IgD-negative memory B cell (primary cell): ENCODE results near the gene PLCB3. TPM values are rescaled to one million over a fixed set of nuclear protein-coding genes. Genes with fewer than 3 reads are reported as not detected.
A peak's percentile ranks its signal among the peaks of the same experiment; 100 is the strongest.

Experiments
- H3K27ac Mint-ChIP-seq, 3 donors: one replicate each; pipeline ENCODE4 v1.8.0; 2020 to 2022; ENCODE audit warnings: mild to moderate bottlenecking in 3 of 3, mixed read lengths in 3 of 3, moderate library complexity in 1 of 3
- H3K27me3 Mint-ChIP-seq: one replicate; pipeline ENCODE4 v1.8.0; 2021; ENCODE audit warnings: mixed read lengths
- H3K36me3 Mint-ChIP-seq: one replicate; pipeline ENCODE4 v1.8.0; 2020; ENCODE audit warnings: mild to moderate bottlenecking, mixed read lengths
- H3K4me1 Mint-ChIP-seq, 3 donors: one replicate each; pipeline ENCODE4 v1.8.0; 2020 to 2022; ENCODE audit warnings: mixed read lengths in 3 of 3, mild to moderate bottlenecking in 1 of 3
- H3K4me3 Mint-ChIP-seq, 4 donors: one replicate each; pipeline ENCODE4 v1.8.0; 2020 to 2022; ENCODE audit warnings: mild to moderate bottlenecking in 4 of 4, mixed read lengths in 4 of 4, moderate library complexity in 3 of 4
- H3K9me3 Mint-ChIP-seq, 3 donors: one replicate each; pipeline ENCODE4 v1.8.0; 2020 to 2021; ENCODE audit warnings: mixed read lengths in 3 of 3, mild to moderate bottlenecking in 1 of 3
- polyA plus RNA-seq: library from polyadenylated mRNA; unstranded; fragments of 300-500 nt; fragmentation: Illumina TruSeq; gene quantifications from one replicate; pipeline ENCODE4 v1.2.3, GENCODE V29; 2021

Gene PLCB3
- polyA plus RNA-seq, 1 donor from 2014 or later = 0.33 TPM

GRCh38 chr11:64227405-64227956 is 23.8 kb upstream of the PLCB3 start:
- Mint-ChIP-seq H3K27ac (peak overlapping the region; percentile 76 to 91 (median 86)), H3K4me3 (peak overlapping the region; percentile 93 to 98 (median 96)), H3K36me3 (no peaks in the 10 kb centered on the region), H3K9me3 (no peaks in the 10 kb centered on the region), H3K4me1 (peaks cover 22 to 30% (median 26%) of the 10 kb centered on the region in 3 donors), H3K27me3 (no peaks in the 10 kb centered on the region)

- Mint-ChIP-seq H3K36me3 (no peaks in the 10 kb centered on the region), H3K4me1 (peaks cover 24 to 34% (median 26%) of the 10 kb centered on the region in 3 donors), H3K9me3 (no peaks in the 10 kb centered on the region), H3K27me3 (no peaks in the 10 kb centered on the region), H3K4me3 (peak overlapping the region; percentile 54 to 98 (median 92)), H3K27ac (peak overlapping the region; percentile 62 to 99 (median 97))
Measured at GRCh38 chr11:64229090-64229743, 22.1 kb upstream of the PLCB3 start.

- no peaks in the 10 kb centered on the region for H3K36me3 Mint-ChIP-seq
- peaks cover 24 to 34% (median 26%) of the 10 kb centered on the region in 3 donors for H3K4me1 Mint-ChIP-seq
- peak overlapping the region; percentile 97 to 99 (median 97) for H3K27ac Mint-ChIP-seq
- H3K4me3 Mint-ChIP-seq = peak overlapping the region; percentile 88 to 98 (median 96)
- no peaks in the 10 kb centered on the region for H3K9me3 Mint-ChIP-seq
- no peaks in the 10 kb centered on the region for H3K27me3 Mint-ChIP-seq
Measured at GRCh38 chr11:64229744-64230170, 21.6 kb upstream of the PLCB3 start.

DNA sequence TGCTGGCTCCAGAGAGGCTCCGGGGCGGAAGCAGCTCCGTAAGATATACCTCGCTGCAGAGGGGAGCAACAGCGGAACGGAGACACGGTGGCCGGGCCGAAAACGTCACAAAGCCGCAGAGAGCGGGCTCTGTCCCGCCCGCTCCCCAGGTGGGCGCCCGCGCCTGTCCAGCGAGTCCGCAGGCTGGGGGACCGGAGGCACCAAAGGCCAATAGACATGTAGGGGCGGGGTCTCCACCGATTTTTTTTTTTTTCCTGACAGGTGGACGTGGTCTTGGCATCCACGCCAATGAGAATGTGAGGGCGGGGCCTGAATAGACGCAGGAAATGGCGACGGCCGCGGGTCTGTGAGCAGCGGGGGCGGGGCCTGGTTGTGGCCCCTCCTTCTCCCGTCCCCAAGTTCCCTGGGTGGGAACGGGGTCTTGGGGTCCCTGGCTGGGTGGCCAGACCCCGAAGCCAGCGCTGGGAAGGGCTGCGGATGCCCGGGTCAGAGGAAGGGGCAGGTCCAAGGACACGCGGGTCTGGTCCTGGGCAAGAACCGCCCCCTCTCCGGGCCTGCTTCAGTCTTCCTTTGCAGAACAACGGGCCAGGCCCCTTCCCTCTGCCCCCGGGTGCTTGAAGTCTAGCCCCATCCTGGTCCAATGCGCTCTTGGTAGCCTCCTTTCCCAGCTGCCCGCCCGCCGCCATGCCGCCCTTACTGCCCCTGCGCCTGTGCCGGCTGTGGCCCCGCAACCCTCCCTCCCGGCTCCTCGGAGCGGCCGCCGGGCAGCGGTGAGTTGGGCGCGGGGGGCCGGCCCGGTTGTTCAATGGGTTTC is 21.0 kb upstream of the PLCB3 start, which contains the start of gene DNAJC4:
Gene DNAJC4, plus strand, starts transcription at position 378 of the 814 bp plus-strand sequence. Its CDS starts 307 bp downstream, at position 685.
- H3K4me3 Mint-ChIP-seq = peak within 1 kb of the TSS; percentile 88 to 98 (median 96)
- no peaks in the 10 kb centered on the region for H3K27me3 Mint-ChIP-seq
- peak within 1 kb of the TSS; percentile 97 to 99 (median 97) for H3K27ac Mint-ChIP-seq
- H3K9me3 Mint-ChIP-seq = no peaks in the 10 kb centered on the region
- peaks cover 1% of the 10 kb centered on the region for H3K36me3 Mint-ChIP-seq
- H3K4me1 Mint-ChIP-seq = peaks cover 22 to 34% (median 24%) of the 10 kb centered on the region in 3 donors

GRCh38 chr11:64230985-64231365 is 20.4 kb upstream of the PLCB3 start:
- H3K36me3 Mint-ChIP-seq = peaks cover 2% of the 10 kb centered on the region
- H3K27ac Mint-ChIP-seq = peak overlapping the region; percentile 97 to 99 (median 97)
- peak overlapping the region; percentile 88 to 98 (median 96) for H3K4me3 Mint-ChIP-seq
- peaks cover 26 to 39% (median 26%) of the 10 kb centered on the region in 3 donors for H3K4me1 Mint-ChIP-seq
- H3K27me3 Mint-ChIP-seq = no peaks in the 10 kb centered on the region
- no peaks in the 10 kb centered on the region for H3K9me3 Mint-ChIP-seq

- peak overlapping the region; percentile 64 to 98 (median 86) for H3K4me3 Mint-ChIP-seq
- H3K36me3 Mint-ChIP-seq = peaks cover 2% of the 10 kb centered on the region
- H3K27me3 Mint-ChIP-seq = no peaks in the 10 kb centered on the region
- H3K9me3 Mint-ChIP-seq = no peaks in the 10 kb centered on the region
- peak overlapping the region; percentile 31 to 99 (median 97) for H3K27ac Mint-ChIP-seq
- H3K4me1 Mint-ChIP-seq = peaks cover 26 to 39% (median 26%) of the 10 kb centered on the region in 3 donors
Measured at GRCh38 chr11:64231546-64231945, 19.8 kb upstream of the PLCB3 start.

- Mint-ChIP-seq H3K36me3 (peaks cover 2% of the 10 kb centered on the region), H3K4me1 (peaks cover 19 to 36% (median 30%) of the 10 kb centered on the region in 3 donors), H3K4me3 (peak overlapping the region; percentile 64 to 98 (median 92))
Measured at GRCh38 chr11:64232182-64232966, 19.0 kb upstream of the PLCB3 start.

DNA sequence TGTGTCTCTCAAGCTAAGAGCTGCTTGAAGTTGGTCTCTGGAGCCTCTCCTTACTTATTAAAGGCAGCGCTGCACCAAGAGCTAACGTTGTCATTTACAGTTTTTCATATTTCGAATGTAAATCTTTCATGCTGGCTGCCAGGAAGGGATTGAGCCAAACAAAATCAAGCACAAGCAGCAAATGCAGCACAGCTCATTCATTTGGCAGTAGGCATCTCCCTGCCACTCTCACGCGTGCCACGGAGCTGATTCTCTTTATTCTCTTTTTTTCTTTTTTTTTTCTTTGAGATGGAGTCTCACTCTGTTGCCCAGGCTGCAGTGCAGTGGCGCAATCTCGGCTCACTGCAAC is 18.4 kb upstream of the PLCB3 start:
- Mint-ChIP-seq H3K4me3 (peak overlapping the region; percentile 72 to 98 (median 82)), H3K27me3 (no peaks in the 10 kb centered on the region), H3K27ac (peak overlapping the region in 2 of 3 donors; percentile 86 to 99), H3K9me3 (no peaks in the 10 kb centered on the region), H3K4me1 (peaks cover 24 to 38% (median 33%) of the 10 kb centered on the region in 3 donors), H3K36me3 (peaks cover 2% of the 10 kb centered on the region)

More at GRCh38 chr11:64232182-64232966, 19.0 kb upstream of the PLCB3 start:
- H3K27ac Mint-ChIP-seq = peak overlapping the region in 2 of 3 donors; percentile 86 to 99
- H3K27me3 Mint-ChIP-seq = no peaks in the 10 kb centered on the region
- no peaks in the 10 kb centered on the region for H3K9me3 Mint-ChIP-seq

- H3K4me1 Mint-ChIP-seq = peaks cover 35 to 47% (median 38%) of the 10 kb centered on the region in 3 donors
- H3K9me3 Mint-ChIP-seq = no peaks in the 10 kb centered on the region
- H3K36me3 Mint-ChIP-seq = peaks cover 3% of the 10 kb centered on the region
- H3K27me3 Mint-ChIP-seq = no peaks in the 10 kb centered on the region
- peak within 1 kb of the TSS; percentile 92 to 98 (median 96) for H3K4me3 Mint-ChIP-seq
- peak within 1 kb of the TSS; percentile 88 to 100 (median 93) for H3K27ac Mint-ChIP-seq
Measured at GRCh38 chr11:64233913-64234586, 17.3 kb upstream of the PLCB3 start, which contains the start of gene VEGFB. VEGFB (plus strand) TSS chr11:64234584; CDS start chr11:64234834, 250 bp downstream.

GRCh38 chr11:64234647-64235379 is 16.5 kb upstream of the PLCB3 start:
- H3K4me1 Mint-ChIP-seq = peaks cover 29 to 45% (median 42%) of the 10 kb centered on the region in 3 donors
- H3K36me3 Mint-ChIP-seq = peaks cover 3% of the 10 kb centered on the region
- peak overlapping the region; percentile 91 to 97 (median 94) for H3K4me3 Mint-ChIP-seq
- H3K27me3 Mint-ChIP-seq = no peaks in the 10 kb centered on the region
- H3K9me3 Mint-ChIP-seq = no peaks in the 10 kb centered on the region
- H3K27ac Mint-ChIP-seq = peak overlapping the region; percentile 88 to 100 (median 93)

GRCh38 chr11:64235437-64236161 is 15.7 kb upstream of the PLCB3 start:
- no peaks in the 10 kb centered on the region for H3K9me3 Mint-ChIP-seq

DNA sequence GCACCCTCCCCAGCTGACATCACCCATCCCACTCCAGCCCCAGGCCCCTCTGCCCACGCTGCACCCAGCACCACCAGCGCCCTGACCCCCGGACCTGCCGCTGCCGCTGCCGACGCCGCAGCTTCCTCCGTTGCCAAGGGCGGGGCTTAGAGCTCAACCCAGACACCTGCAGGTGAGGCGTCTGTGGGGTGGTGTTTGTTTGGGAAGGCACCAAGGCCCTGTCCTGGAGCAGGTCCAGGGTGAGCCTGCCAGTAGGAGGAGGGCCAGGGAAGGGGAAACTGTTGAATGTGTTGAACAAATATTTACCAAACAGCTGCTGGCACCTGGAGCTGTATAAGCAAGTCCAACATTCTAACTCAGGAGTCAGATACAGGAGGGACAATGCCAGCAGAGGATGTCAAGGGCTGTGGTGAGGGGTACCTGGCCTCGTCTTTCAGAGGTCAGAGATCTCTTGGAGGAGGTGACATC is 13.8 kb upstream of the PLCB3 start:
- peak overlapping the region; percentile 96 to 100 (median 100) for H3K27ac Mint-ChIP-seq
- H3K4me3 Mint-ChIP-seq = peak overlapping the region; percentile 41 to 95 (median 78)
- peaks cover 3% of the 10 kb centered on the region for H3K36me3 Mint-ChIP-seq
- no peaks in the 10 kb centered on the region for H3K9me3 Mint-ChIP-seq
- H3K4me1 Mint-ChIP-seq = peaks cover 38 to 45% (median 40%) of the 10 kb centered on the region in 3 donors
- no peaks in the 10 kb centered on the region for H3K27me3 Mint-ChIP-seq

More at GRCh38 chr11:64235437-64236161, 15.7 kb upstream of the PLCB3 start:
- H3K27me3 Mint-ChIP-seq = no peaks in the 10 kb centered on the region
- peaks cover 3% of the 10 kb centered on the region for H3K36me3 Mint-ChIP-seq
- peak overlapping the region; percentile 88 to 100 (median 93) for H3K27ac Mint-ChIP-seq
- peak overlapping the region; percentile 91 to 97 (median 94) for H3K4me3 Mint-ChIP-seq
- H3K4me1 Mint-ChIP-seq = peaks cover 30 to 52% (median 44%) of the 10 kb centered on the region in 3 donors
